Left ventricle myocardium inferior (tissue), 1 donor: Measurements from ENCODE around the gene CCDC91. TPM values are rescaled to one million over a fixed set of nuclear protein-coding genes. Genes with fewer than 3 reads are reported as not detected.

Experiments used
- DNase-seq: peaks from one replicate; pipeline ENCODE4 v3.0.0-alpha.2; 2020
- H3K27ac ChIP-seq: fragments of 200-600 bp; replicated peaks from 2 replicates; pipeline ENCODE4 v1.8.0; 2021
- H3K27me3 ChIP-seq: fragments of 200-600 bp; 2 replicates; pipeline ENCODE4 v1.8.0; 2021; ENCODE audit warnings: low read depth
- H3K36me3 ChIP-seq: fragments of 200-600 bp; 2 replicates; pipeline ENCODE4 v1.8.0; 2021
- H3K4me1 ChIP-seq: fragments of 200-600 bp; 2 replicates; pipeline ENCODE4 v1.8.0; 2021
- H3K4me3 ChIP-seq: fragments of 200-600 bp; 2 replicates; pipeline ENCODE4 v1.8.0; 2021; ENCODE audit warnings: mild to moderate bottlenecking, moderate library complexity
- H3K9me3 ChIP-seq: fragments of 200-600 bp; replicated peaks from 2 replicates; pipeline ENCODE4 v1.8.0; 2021
- intact Hi-C: fragments of 100-400 bp; cut with micrococcal nuclease; formaldehyde crosslinking; loops from one replicate; pipeline ENCODE4 v1.11.0; 2022
- total RNA-seq: library from RNA; stranded (reverse); fragmentation: NEBNext Ultra II Directional; extraction: Animal tissue kit (Norgen Biotek cat#: 25700); gene quantifications from one replicate; pipeline ENCODE4 v1.2.1, GENCODE V29; 2021
- TF ChIP-seq, protein P1 (sequence below): fragments of 200-600 bp; IDR thresholded peaks from 2 replicates; pipeline ENCODE4 v1.8.0; 2021; ENCODE audit warnings: antibody characterized with exemption, mild to moderate bottlenecking, borderline replicate concordance
- donor health status: DM: no; HTN: yes; CAD: no; lungs with severe emphysema.

Gene CCDC91
- total RNA-seq, 1 donor from 2014 or later: 46.4 TPM

DNA sequence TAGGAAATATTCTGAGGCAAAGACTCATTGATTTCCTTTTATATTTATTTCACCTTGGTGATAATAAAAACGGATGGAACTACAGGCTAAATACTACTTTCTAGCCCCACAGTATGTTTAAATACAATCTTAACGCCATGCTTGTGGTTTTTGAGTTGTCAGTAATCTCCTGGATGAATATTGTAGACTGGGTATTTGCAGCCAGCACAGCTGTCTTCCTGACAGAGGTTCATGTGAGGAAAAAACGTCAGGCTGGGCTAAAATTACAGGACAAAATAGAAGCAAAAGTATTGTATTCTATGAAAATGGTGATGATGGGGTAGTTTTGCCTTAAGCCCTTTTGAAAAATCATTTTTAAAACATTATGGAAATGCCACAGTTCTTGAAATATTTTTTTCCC is 140.9 kb downstream of the CCDC91 start:
- TF ChIP-seq, protein P1, sequence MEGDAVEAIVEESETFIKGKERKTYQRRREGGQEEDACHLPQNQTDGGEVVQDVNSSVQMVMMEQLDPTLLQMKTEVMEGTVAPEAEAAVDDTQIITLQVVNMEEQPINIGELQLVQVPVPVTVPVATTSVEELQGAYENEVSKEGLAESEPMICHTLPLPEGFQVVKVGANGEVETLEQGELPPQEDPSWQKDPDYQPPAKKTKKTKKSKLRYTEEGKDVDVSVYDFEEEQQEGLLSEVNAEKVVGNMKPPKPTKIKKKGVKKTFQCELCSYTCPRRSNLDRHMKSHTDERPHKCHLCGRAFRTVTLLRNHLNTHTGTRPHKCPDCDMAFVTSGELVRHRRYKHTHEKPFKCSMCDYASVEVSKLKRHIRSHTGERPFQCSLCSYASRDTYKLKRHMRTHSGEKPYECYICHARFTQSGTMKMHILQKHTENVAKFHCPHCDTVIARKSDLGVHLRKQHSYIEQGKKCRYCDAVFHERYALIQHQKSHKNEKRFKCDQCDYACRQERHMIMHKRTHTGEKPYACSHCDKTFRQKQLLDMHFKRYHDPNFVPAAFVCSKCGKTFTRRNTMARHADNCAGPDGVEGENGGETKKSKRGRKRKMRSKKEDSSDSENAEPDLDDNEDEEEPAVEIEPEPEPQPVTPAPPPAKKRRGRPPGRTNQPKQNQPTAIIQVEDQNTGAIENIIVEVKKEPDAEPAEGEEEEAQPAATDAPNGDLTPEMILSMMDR: no peak
- intact Hi-C loops: no loop called here
- Histone ChIP-seq H3K27me3 (no peaks in the 10 kb centered on the region), H3K27ac (no peak overlapping the region), H3K4me3 (no peak overlapping the region), H3K9me3 (peaks cover 12% of the 10 kb centered on the region), H3K4me1 (no peaks in the 10 kb centered on the region), H3K36me3 (no peaks in the 10 kb centered on the region)
- DNase-seq: no peak

DNA sequence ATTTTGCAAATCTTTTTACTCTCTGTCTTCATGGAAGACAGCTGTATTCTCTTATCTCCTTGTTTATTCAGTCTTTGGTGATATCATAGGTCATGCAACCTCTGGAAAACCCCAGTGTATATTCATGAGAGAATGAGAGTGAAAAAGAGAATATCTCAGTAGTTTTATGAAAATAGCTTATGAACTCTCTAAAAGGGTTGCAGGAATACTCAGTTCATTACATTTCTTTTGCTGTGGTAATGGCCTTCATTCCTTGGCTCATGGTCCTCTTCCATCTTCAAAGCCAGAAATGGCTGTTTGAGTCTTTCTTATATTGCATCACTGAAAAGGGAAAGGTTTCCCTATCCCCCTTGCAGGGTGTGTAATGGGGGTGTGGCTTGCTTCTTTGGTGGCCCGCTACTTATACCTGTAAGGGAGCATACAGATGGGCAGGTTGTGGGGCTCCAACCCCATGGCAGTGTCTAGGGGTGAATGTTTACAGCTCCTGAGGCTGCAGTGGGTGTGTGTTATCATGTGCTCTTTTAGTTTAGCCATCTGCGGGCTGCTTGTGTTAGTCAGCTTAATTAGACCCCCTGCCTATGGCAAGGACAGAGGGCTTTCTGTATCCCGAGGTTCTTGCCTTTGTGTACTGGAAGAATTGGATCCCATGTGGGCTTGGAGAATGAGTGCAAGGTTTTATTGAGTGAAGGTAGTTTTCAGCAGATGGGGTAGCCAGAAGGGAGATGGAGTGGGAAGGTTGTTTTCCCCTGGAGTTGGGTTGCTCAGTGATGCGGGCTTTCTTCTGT is 150.2 kb downstream of the CCDC91 start:
- TF ChIP-seq, protein P1: no peak
- H3K27ac ChIP-seq: no peak overlapping the region
- no peak overlapping the region for H3K4me3 ChIP-seq
- intact Hi-C loops: no loop called here
- no peaks in the 10 kb centered on the region for H3K9me3 ChIP-seq
- H3K27me3 ChIP-seq: no peaks in the 10 kb centered on the region
- DNase-seq: no peak
- H3K36me3 ChIP-seq: no peaks in the 10 kb centered on the region
- no peaks in the 10 kb centered on the region for H3K4me1 ChIP-seq

DNA sequence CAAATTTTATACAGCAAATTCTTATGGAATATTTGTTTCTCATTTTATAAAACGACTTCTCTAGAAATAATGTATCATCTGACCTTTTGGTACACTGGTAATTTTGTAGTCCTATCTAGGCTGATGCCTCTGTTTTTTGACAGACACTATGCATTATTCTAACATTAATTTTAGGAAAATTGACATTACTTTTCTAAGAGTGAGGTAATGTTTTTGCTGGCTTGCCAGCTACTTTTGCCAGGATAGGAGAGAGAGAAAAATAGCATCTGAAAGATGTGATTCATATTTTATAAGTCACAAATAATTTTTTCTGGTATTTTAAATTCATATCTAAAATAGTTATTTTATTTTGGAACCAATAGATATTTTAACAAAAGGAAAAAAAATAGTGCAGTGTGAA is 153.5 kb downstream of the CCDC91 start:
- intact Hi-C loops: no loop called here
- no peaks in the 10 kb centered on the region for H3K27me3 ChIP-seq
- H3K27ac ChIP-seq: no peak overlapping the region
- H3K36me3 ChIP-seq: no peaks in the 10 kb centered on the region
- no peaks in the 10 kb centered on the region for H3K4me1 ChIP-seq
- no peak overlapping the region for H3K4me3 ChIP-seq
- H3K9me3 ChIP-seq: no peaks in the 10 kb centered on the region
- TF ChIP-seq, protein P1: no peak
- DNase-seq: no peak

DNA sequence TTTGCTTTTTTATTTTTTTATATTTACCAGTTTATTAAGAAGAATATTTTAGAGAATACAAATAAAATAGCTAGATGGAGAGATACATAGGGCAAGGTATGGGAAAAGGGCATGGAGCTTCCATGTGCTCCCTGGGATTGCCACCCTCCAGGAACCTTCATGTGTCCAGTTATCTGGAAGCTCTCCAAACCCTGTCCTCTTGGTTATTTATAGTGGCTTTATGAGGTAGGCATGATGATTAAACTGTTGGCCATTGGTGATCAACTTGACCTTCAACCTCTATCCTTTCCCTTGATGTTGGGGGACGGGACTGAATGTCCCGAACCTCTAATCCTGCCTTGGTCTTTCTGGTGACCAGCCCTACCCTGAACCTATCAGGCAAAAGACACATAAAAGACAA is 156.3 kb downstream of the CCDC91 start:
- Histone ChIP-seq H3K4me3 (no peak overlapping the region), H3K27ac (no peak overlapping the region), H3K4me1 (peaks cover 11% of the 10 kb centered on the region), H3K36me3 (no peaks in the 10 kb centered on the region), H3K27me3 (no peaks in the 10 kb centered on the region), H3K9me3 (no peaks in the 10 kb centered on the region)
- intact Hi-C loops: no loop called here
- TF ChIP-seq, protein P1: no peak
- no peak for DNase-seq

DNA sequence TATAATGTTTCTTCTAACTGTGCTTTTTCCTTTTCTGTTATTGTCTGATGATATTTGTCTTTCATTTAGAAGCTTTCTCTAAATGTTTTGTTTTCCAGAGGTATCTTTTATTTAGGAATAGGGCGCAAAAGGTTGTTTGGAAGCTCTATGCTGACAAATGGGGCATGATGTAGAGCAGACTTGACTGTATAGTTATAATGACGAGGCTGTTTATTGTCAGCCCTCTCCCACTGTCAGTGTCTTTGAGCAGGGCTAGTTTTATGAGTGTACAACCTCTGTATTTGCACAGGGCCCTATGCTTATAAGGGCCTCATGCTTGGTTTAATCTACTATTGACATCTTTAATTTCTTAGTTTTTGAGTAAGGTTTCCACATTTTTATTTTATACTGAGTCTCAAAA is 158.9 kb downstream of the CCDC91 start:
- H3K4me3 ChIP-seq: no peak overlapping the region
- H3K27me3 ChIP-seq: no peaks in the 10 kb centered on the region
- peaks cover 11% of the 10 kb centered on the region for H3K4me1 ChIP-seq
- DNase-seq: no peak
- peaks cover 14% of the 10 kb centered on the region for H3K36me3 ChIP-seq
- intact Hi-C loops: no loop called here
- TF ChIP-seq, protein P1: no peak
- H3K27ac ChIP-seq: no peak overlapping the region
- H3K9me3 ChIP-seq: peaks cover 9% of the 10 kb centered on the region
